Hematopoietic multipotent progenitor cell treated with erythropoietin and hydrocortisone succinate and interleukin-3 and kit ligand, for 17 days (in vitro differentiated cells): ENCODE data around the gene FOXC2.
"Not testable (repeated sequence)": the region's sequence is repeated elsewhere in the genome, so short reads cannot be mapped to it uniquely, and the experiment has no call there.

Experiments used
- DNase-seq: peaks from one replicate; pipeline ENCODE4 v3.0.0-alpha.2; 2015; ENCODE audit warnings: low spot score

The FOXC2 gene

GRCh38 chr16:86573646-86574508 is 7.2 kb downstream of the FOXC2 start:
- no peak for DNase-seq

DNA sequence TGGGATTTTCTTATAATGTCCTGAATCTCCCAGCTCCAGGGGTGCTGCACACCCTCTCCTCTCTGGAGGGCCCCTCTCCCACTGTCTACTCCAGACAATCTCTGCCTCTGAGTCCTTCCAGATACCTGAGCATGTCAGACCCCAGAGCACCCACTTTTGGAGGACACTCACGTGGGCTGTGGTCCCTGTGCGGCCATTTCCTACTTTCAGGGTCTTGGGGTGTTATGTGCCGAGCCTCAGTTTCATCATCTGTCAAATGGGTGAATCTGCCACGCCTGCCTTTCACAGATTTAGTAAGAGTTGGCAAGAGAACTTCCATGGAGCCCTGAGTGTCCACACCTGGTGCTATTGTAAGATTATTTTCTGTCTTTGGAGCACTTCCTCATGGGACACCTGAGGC is 8.0 kb downstream of the FOXC2 start:
- DNase-seq = no peak

DNA sequence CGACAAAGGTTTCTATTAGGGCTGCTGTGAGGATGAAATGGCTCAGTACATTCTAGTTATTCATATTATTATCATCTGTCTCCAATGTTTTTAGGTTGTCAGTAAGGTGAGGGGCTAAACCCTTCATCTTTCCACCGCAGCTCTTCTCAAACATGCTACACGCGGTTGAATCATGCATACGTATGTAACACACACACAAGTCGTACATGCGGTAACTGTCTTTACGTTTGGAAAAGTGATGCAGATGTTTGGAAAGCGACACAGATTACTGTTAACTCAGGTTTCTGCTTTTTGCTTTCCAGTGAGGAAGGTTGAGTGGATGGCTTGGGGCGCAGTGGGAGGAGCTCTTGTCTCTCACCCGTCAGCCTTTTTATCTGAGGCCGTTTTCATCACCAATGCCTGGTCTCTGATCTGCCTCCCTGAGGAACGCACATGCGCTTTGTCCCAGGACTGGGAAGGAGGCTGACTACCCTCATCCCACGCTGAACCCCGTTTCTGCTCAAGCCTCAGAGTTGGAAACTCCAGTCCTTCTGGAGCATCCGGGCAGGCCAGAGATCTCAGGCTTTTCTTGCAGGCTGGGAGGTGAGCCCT is 8.6 kb downstream of the FOXC2 start:
- no peak for DNase-seq

GRCh38 chr16:86575754-86576557 is 9.3 kb downstream of the FOXC2 start:
- DNase-seq = no peak

- no peak for DNase-seq
Observed at GRCh38 chr16:86576591-86577313, 10.1 kb downstream of the FOXC2 start.

GRCh38 chr16:86577314-86577971 is 10.8 kb downstream of the FOXC2 start:
- no peak for DNase-seq

- no peak for DNase-seq
Observed at GRCh38 chr16:86578061-86578599, 11.5 kb downstream of the FOXC2 start, which contains the start of gene FOXL1. Gene FOXL1 (plus strand): TSS chr16:86578549. CDS start chr16:86578724, 175 bp downstream.

DNA sequence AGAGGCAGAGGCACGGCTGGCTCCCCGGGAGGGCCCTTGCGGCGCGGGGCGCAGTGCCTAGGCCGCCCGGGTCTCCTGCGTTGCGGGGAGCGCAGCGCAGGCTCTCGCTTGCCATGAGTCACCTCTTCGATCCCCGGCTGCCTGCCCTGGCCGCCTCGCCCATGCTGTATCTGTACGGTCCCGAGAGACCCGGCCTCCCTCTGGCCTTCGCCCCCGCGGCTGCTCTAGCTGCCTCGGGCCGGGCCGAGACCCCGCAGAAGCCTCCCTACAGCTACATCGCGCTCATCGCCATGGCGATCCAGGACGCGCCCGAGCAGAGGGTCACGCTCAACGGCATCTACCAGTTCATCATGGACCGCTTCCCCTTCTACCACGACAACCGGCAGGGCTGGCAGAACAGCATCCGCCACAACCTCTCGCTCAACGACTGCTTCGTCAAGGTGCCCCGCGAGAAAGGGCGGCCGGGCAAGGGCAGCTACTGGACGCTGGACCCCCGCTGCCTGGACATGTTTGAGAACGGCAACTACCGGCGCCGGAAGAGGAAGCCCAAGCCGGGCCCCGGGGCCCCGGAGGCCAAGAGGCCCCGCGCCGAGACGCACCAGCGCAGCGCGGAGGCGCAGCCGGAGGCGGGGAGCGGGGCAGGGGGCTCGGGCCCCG is 12.1 kb downstream of the FOXC2 start:
- DNase-seq = no peak

DNA sequence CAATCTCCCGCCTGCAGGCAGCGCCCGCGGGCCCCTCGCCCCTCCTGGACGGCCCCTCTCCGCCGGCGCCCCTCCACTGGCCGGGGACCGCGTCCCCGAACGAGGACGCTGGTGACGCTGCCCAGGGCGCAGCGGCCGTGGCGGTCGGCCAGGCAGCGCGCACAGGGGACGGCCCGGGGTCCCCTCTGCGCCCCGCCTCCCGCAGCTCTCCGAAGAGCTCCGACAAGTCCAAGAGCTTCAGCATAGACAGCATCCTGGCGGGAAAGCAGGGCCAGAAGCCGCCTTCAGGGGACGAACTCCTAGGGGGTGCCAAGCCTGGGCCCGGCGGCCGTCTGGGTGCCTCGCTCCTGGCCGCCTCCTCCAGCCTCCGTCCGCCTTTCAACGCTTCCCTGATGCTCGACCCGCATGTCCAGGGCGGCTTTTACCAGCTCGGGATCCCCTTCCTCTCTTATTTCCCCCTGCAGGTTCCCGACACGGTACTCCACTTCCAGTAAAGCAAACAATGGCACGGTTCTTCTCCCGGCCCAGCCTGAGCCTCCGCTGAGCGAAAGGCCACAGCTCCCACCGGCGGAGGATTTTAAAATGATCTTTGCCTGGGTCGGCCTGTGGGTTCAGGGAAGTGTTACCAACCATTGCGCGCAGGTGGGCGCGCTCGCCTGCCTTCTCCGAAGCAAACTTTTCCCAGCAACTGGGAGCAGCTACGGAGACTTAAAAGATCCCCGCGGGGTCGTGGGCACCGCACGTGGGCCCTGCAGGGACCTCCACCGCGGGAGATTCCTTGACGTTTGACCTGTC is 12.8 kb downstream of the FOXC2 start:
- no peak for DNase-seq

DNA sequence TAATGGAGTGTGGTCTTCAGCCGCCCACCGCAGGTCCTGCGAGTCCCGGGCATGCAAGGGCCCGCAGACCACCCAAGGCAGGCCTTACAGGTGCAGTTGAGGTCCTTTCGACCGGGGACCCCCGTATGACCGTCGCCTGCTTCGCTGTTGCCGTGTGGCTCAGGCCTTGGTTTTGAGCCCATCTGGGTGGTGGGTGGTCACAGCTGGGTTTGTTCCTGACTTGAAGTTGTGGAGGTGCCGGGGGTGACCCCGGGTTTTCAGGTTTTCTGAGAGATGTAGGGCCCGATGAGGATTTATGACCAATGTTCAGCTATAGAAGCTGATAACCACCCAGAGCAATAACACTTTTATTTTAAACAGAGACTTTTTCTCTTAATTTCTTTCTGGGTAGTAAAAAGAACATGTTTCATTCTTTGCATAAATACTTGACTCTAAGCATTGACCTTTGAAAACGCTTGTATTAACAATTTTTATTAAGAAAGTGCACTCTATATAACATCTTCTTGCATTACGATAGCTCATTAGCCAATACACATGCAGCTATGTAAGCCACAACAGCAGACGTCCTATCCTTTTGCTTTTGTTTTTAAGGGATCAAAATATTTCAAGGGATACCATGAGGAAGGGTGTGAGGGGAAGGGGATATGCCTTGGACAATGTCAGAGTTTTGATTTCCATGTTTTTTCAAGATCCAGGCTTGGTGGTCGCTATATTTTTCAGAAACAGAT is 13.6 kb downstream of the FOXC2 start:
- DNase-seq = no peak

DNA sequence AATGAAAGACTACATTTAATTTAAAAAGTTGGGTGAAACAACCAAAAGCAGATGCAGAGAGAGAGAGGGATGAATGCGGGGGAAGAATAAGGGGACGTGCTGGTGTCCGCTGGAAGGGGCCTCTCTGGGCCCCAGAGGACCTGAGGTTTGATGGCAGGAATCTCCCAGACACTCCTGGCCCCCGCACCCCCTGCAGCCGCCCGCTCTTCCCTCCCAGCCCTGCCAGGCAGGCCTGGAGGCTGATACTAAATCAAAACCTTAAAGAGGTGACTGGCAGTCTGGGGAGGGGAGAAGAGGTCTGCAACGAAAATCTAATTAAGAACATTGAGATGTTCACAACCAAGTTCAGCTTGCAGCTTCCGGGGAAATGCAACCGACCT is 14.2 kb downstream of the FOXC2 start:
- DNase-seq = no peak

DNA sequence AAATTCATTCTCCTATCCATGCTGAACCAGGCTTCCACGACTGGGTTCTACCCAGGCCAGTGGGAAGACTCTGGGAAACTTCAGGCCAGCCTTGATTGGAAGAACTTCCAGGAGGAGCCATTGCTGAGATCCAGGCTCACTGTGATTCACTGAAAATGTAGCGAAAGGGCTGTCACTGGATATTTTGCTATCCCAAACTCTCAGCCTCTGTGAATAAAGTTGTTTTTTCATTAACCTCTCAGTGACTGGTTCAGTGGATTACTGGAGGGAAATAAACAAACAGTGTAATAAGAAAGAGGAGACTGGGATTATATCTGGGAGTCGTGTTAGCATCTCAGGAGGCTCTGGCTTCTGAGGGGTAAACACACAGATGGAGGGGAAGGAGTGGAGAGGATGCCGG is 14.8 kb downstream of the FOXC2 start:
- no peak for DNase-seq

DNA sequence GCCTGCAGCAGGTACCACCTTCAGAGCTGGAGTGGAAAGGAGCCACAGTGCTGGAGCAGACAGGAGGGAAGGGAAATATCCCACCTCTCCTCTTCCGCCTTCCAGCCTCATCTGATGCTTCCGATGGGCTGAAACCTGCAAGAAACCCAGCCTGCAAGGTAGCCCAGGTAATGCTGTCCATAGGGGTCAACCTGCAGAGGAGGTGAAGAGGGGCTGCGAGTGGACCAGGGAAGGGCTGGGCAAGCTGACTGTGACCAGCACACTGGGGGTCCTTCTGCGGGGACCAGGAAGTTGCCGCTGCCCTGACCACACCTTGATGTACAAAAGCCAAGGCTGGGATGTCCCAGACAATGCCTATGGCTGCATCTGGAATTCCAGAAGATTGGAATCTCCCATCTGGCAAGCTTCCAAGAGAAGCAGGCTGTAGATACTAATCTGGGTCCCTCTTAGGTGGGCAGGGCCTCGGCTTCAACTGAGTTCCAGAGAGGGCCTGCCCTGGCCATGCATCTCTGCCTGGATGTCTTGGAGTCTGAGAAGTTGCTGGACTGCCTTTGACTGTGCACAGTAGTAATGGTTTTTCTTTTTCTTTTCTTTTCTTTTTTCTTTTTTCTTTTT is 17.5 kb downstream of the FOXC2 start:
- no peak for DNase-seq

GRCh38 chr16:86584726-86585721 is 18.4 kb downstream of the FOXC2 start:
- no peak for DNase-seq

DNA sequence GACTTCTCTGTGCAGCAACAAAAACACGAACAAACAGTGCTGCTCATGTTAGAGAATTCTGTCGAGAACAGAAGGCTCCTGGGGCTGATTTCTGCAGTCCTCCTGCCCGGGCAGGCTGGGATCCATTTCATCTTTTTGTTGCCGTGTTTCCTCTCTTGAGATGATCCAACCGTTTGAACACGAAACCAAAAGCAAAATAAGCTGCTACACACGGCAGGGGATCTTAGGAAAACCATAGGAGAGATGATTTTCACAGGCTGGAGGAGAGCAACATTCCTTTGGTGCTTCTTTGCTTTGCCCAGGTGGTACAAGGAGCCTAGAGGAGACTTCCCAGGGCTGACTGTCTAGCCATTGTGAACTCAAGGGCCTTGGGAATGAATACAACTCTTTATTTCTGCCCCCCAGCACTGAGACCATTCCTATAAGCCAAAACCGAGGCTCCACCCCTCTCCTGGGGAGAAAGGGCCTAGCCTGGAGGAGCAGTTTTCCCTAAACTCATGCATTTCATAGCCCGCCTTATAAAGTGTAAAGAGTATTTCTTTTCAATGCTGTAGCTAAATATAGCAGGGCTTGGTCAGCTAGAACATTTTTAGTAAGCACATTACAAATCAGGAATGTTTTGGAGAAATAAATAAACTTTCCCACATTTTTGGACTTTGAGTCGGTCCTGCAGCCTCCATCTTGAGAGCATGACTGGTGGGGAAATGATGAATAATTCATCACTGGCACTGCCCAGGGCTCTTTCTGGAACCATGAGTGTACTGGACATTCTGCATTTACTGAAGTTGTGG is 19.4 kb downstream of the FOXC2 start:
- no peak for DNase-seq

GRCh38 chr16:86587487-86587886 is 20.9 kb downstream of the FOXC2 start:
- no peak for DNase-seq

DNA sequence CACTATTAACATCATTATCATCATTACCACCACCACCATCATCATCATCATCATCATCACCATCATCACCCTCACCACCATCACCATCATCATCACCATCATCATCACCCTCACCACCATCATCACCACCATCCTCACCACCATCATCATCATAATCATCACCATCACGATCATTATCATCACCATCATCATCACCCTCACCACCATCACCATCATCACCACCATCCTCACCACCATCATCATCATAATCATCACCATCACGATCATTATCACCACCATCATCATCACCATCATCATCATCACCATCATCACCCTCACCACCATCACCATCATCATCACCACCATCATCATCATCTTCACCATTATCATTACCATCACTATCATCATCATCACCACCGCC is 21.3 kb downstream of the FOXC2 start:
- not testable (repeated sequence) for DNase-seq
